ENCODE measurements around the gene LDAF1. TPM values are rescaled to one million over a fixed set of nuclear protein-coding genes. Genes with fewer than 3 reads are reported as not detected.
"Not testable (repeated sequence)": the region's sequence is repeated elsewhere in the genome, so short reads cannot be mapped to it uniquely, and the experiment has no call there.

LDAF1 gene
- total RNA-seq, 2 experiments from 2014 or later: 11.0 to 11.2 TPM

- Histone ChIP-seq H3K36me3 (ENCODE audit: insufficient read depth, low read length) (no peaks in the 10 kb centered on the region), H3K27ac (ENCODE audit: low read depth in 1 of 2, low read length in 2 of 2) (no peak overlapping the region), H3K4me3 (ENCODE audit: low read length) (no peak overlapping the region), H3K27me3 (ENCODE audit: control insufficient read depth in 1 of 2, insufficient read depth in 2 of 2, low read length in 2 of 2) (no peaks in the 10 kb centered on the region), H3K9me3 (ENCODE audit: control insufficient read depth in 1 of 2, insufficient read depth in 1 of 2, low read length in 2 of 2) (peaks cover 0 to 5% of the 10 kb centered on the region in 2 experiments), H3K4me1 (ENCODE audit: insufficient read depth, low read length) (peaks cover 5% of the 10 kb centered on the region)
- peaks cover 3% of the 10 kb centered on the region for H3K9me3 Mint-ChIP-seq
- DNase-seq (no peak), ATAC-seq (ENCODE audit: poor library complexity) (no peak)
- H3K4me1 Mint-ChIP-seq (ENCODE audit: low read depth): peaks cover 5% of the 10 kb centered on the region
- CTCF ChIA-PET: interaction anchor here (0.7 kb wide), 1 partner anchor 8 kb away, joined by 3 read pairs; no protein-coding TSS in a partner anchor
- TF ChIP-seq CTCF (IDR thresholded peaks at IDR 0.05): no peak
- POLR2A ChIA-PET: no interaction called here
- H3K4me3 Mint-ChIP-seq: no peak overlapping the region
- no peak overlapping the region for H3K27ac Mint-ChIP-seq
- intact Hi-C loops (cut with DNase I, micrococcal nuclease): no loop called here
- H3K27me3 Mint-ChIP-seq: peaks cover 11% of the 10 kb centered on the region
- no peaks in the 10 kb centered on the region for H3K36me3 Mint-ChIP-seq (ENCODE audit: low read depth)
These were observed 34.5 kb downstream of the LDAF1 start for GRCh38 chr16:21192991-21193390.

GRCh38 chr16:21194771-21195301, 36.4 kb downstream of the LDAF1 start:
- H3K4me1 Mint-ChIP-seq (ENCODE audit: low read depth): no peaks in the 10 kb centered on the region
- Histone ChIP-seq H3K4me3 (ENCODE audit: low read length) (no peak overlapping the region), H3K27me3 (ENCODE audit: control insufficient read depth in 1 of 2, insufficient read depth in 2 of 2, low read length in 2 of 2) (no peaks in the 10 kb centered on the region), H3K4me1 (ENCODE audit: insufficient read depth, low read length) (no peaks in the 10 kb centered on the region), H3K27ac (ENCODE audit: low read depth in 1 of 2, low read length in 2 of 2) (no peak overlapping the region), H3K9me3 (ENCODE audit: control insufficient read depth in 1 of 2, insufficient read depth in 1 of 2, low read length in 2 of 2) (peaks cover 0 to 5% of the 10 kb centered on the region in 2 experiments), H3K36me3 (ENCODE audit: insufficient read depth, low read length) (no peaks in the 10 kb centered on the region)
- no peak overlapping the region for H3K4me3 Mint-ChIP-seq
- intact Hi-C loops (cut with DNase I, micrococcal nuclease): no loop called here
- no peak overlapping the region for H3K27ac Mint-ChIP-seq
- H3K36me3 Mint-ChIP-seq (ENCODE audit: low read depth): no peaks in the 10 kb centered on the region
- peaks cover 3% of the 10 kb centered on the region for H3K9me3 Mint-ChIP-seq
- ATAC-seq (ENCODE audit: poor library complexity) (no peak), DNase-seq (no peak)
- ChIA-PET POLR2A (no interaction called here), CTCF (no interaction called here)
- TF ChIP-seq CTCF (IDR thresholded peaks at IDR 0.05): no peak
- peaks cover 18% of the 10 kb centered on the region for H3K27me3 Mint-ChIP-seq

GRCh38 chr16:21195330-21195729, 36.9 kb downstream of the LDAF1 start:
- H3K4me3 ChIP-seq (ENCODE audit: low read length); H3K4me1 ChIP-seq (ENCODE audit: insufficient read depth, low read length); H3K4me1 Mint-ChIP-seq (ENCODE audit: low read depth); H3K36me3 ChIP-seq (ENCODE audit: insufficient read depth, low read length); H3K4me3 Mint-ChIP-seq; CTCF ChIA-PET; H3K27ac ChIP-seq (ENCODE audit: low read depth in 1 of 2, low read length in 2 of 2); DNase-seq; H3K9me3 ChIP-seq (ENCODE audit: control insufficient read depth in 1 of 2, insufficient read depth in 1 of 2, low read length in 2 of 2); H3K9me3 Mint-ChIP-seq; H3K27me3 ChIP-seq (ENCODE audit: control insufficient read depth in 1 of 2, insufficient read depth in 2 of 2, low read length in 2 of 2); intact Hi-C loops (cut with DNase I, micrococcal nuclease); H3K36me3 Mint-ChIP-seq (ENCODE audit: low read depth); POLR2A ChIA-PET; ATAC-seq (ENCODE audit: poor library complexity); H3K27ac Mint-ChIP-seq: not testable (repeated sequence)
- peaks cover 18% of the 10 kb centered on the region for H3K27me3 Mint-ChIP-seq

- DNase-seq: no peak
- no peak overlapping the region for H3K4me3 ChIP-seq (ENCODE audit: low read length)
- Mint-ChIP-seq H3K27ac (no peak overlapping the region), H3K9me3 (no peaks in the 10 kb centered on the region), H3K4me1 (ENCODE audit: low read depth) (no peaks in the 10 kb centered on the region), H3K36me3 (ENCODE audit: low read depth) (no peaks in the 10 kb centered on the region), H3K4me3 (no peak overlapping the region), H3K27me3 (peaks cover 22% of the 10 kb centered on the region)
- no peak overlapping the region for H3K27ac ChIP-seq (ENCODE audit: low read depth in 1 of 2, low read length in 2 of 2)
- no peaks in the 10 kb centered on the region for H3K27me3 ChIP-seq (ENCODE audit: control insufficient read depth in 1 of 2, insufficient read depth in 2 of 2, low read length in 2 of 2)
- no peak for ATAC-seq (ENCODE audit: poor library complexity)
- ChIA-PET POLR2A (no interaction called here), CTCF (no interaction called here)
- intact Hi-C loops (cut with DNase I, micrococcal nuclease): no loop called here
- H3K4me1 ChIP-seq (ENCODE audit: insufficient read depth, low read length): no peaks in the 10 kb centered on the region
- H3K36me3 ChIP-seq (ENCODE audit: insufficient read depth, low read length): no peaks in the 10 kb centered on the region
- no peak for TF ChIP-seq CTCF (IDR thresholded peaks at IDR 0.05)
- no peaks in the 10 kb centered on the region for H3K9me3 ChIP-seq (ENCODE audit: control insufficient read depth in 1 of 2, insufficient read depth in 1 of 2, low read length in 2 of 2)
These were observed 38.6 kb downstream of the LDAF1 start for GRCh38 chr16:21197112-21197511.

All from CD4-positive, alpha-beta T cell (primary cell).